B cell (primary cell): ENCODE data around the gene GANC. TPM values are rescaled to one million over a fixed set of nuclear protein-coding genes. Genes with fewer than 3 reads are reported as not detected.

Experiments used
- ATAC-seq: fragments of 200-7000 bp; cut with Tn5 transposase; one replicate; pipeline ENCODE4 v1.10.0; 2021; ENCODE audit warnings: low read depth, mild to moderate bottlenecking, moderate number of reproducible peaks, moderate library complexity
- CTCF ChIA-PET: fragments of 350-600 bp; sonication (Branson Sonifier 250); formaldehyde crosslinking; loops from one replicate; lab custom pipeline; 2021; ENCODE audit warnings: antibody characterized with exemption, inconsistent platforms; lab: Charles Lee
- POLR2A ChIA-PET: fragments of 350-600 bp; sonication (Branson Sonifier 250); formaldehyde crosslinking; loops from one replicate; lab custom pipeline; 2021; ENCODE audit warnings: antibody characterized with exemption; lab: Charles Lee
- DNase-seq: peaks from one replicate; pipeline ENCODE4 v3.0.0; 2013
- H2AFZ ChIP-seq: 2 replicates; pipeline ENCODE4 v1.6.1; 2012; ENCODE audit warnings: mild to moderate bottlenecking, low read depth, low read length; ENCODE audit not compliant: insufficient read depth, poor library complexity, severe bottlenecking
- H3K27ac ChIP-seq, 2 donors: 1 replicate in 1 of 2; 2 replicates in 1 of 2; pipeline ENCODE4 v1.5.1; 2012 to 2013; ENCODE audit warnings: low read length in 2 of 2, mild to moderate bottlenecking in 2 of 2, moderate library complexity in 1 of 2
- H3K27me3 ChIP-seq, 4 experiments: fragments of 200-600 bp in 1 of 4; sonication (generic) in 1 of 4; replicated peaks in 1 of 4; 1 replicate in 2 of 4; 2 replicates in 2 of 4; pipeline versions ENCODE4 v1.6.1 to v1.7.0; 2013 to 2016; ENCODE audit warnings: low read length in 3 of 4, mild to moderate bottlenecking in 2 of 4, mixed read lengths in 1 of 4, moderate library complexity in 1 of 4; ENCODE audit not compliant: insufficient read depth in 4 of 4, control insufficient read depth in 3 of 4; ENCODE audit errors: control extremely low read depth in 1 of 4
- H3K36me3 ChIP-seq, 2 experiments: replicated peaks in 1 of 2; 1 replicate in 1 of 2; 2 replicates in 1 of 2; pipeline versions ENCODE4 v1.6.1 to v1.7.1; 2013; ENCODE audit warnings: low read length in 1 of 2; ENCODE audit not compliant: insufficient read depth in 2 of 2, control insufficient read depth in 1 of 2; ENCODE audit errors: control extremely low read depth in 1 of 2, extremely low read depth in 1 of 2
- H3K4me1 ChIP-seq, 2 donors: fragments of 200-600 bp in 1 of 2; sonication (generic) in 1 of 2; 1 replicate in 1 of 2; 2 replicates in 1 of 2; pipeline versions ENCODE4 v1.5.1 to v1.6.1; 2013 to 2017; ENCODE audit warnings: low read length in 2 of 2; ENCODE audit not compliant: control insufficient read depth in 2 of 2, insufficient read depth in 2 of 2
- H3K4me2 ChIP-seq: replicated peaks from 2 replicates; pipeline ENCODE3; 2012; ENCODE audit warnings: mild to moderate bottlenecking, low read depth, low read length; ENCODE audit not compliant: poor library complexity, severe bottlenecking
- H3K4me3 ChIP-seq, 5 experiments: fragments of 200-600 bp in 1 of 5; sonication (generic) in 1 of 5; 1 replicate in 3 of 5; 2 replicates in 2 of 5; pipeline versions ENCODE4 v1.5.1 to v1.7.0; 2011 to 2016; ENCODE audit warnings: low read length in 4 of 5, mild to moderate bottlenecking in 4 of 5, low read depth in 2 of 5, control low read depth in 1 of 5, moderate library complexity in 1 of 5; ENCODE audit not compliant: insufficient read depth in 1 of 5; ENCODE audit errors: control extremely low read depth in 1 of 5, extremely low read depth in 1 of 5
- H3K79me2 ChIP-seq: fragments of 200-600 bp; sonication (generic); one replicate; pipeline ENCODE4 v1.6.0; 2016; ENCODE audit warnings: low read length; ENCODE audit not compliant: control insufficient read depth, insufficient read depth
- H3K9ac ChIP-seq: fragments of 200-600 bp; sonication (generic); 2 replicates; pipeline ENCODE4 v1.6.1; 2017; ENCODE audit warnings: mild to moderate bottlenecking, low read length, moderate library complexity
- H3K9me3 ChIP-seq, 3 donors: one replicate each; pipeline versions ENCODE4 v1.6.1 to v1.7.1; 2013; ENCODE audit warnings: low read length in 2 of 3; ENCODE audit not compliant: control insufficient read depth in 2 of 3, insufficient read depth in 1 of 3; ENCODE audit errors: control extremely low read depth in 1 of 3
- H4K20me1 ChIP-seq: 2 replicates; pipeline ENCODE4 v1.6.0; 2012; ENCODE audit warnings: mild to moderate bottlenecking, low read length; ENCODE audit not compliant: insufficient read depth, control insufficient read depth, poor library complexity, severe bottlenecking
- H3K27ac Mint-ChIP-seq: one replicate; pipeline ENCODE4 v1.8.0; 2021; ENCODE audit warnings: mixed read lengths
- H3K27me3 Mint-ChIP-seq: one replicate; pipeline ENCODE4 v1.8.0; 2021; ENCODE audit warnings: mixed read lengths
- H3K4me1 Mint-ChIP-seq: one replicate; pipeline ENCODE4 v1.8.0; 2021; ENCODE audit warnings: mixed read lengths
- H3K4me3 Mint-ChIP-seq: one replicate; pipeline ENCODE4 v1.8.0; 2021; ENCODE audit warnings: mixed read lengths
- H3K9me3 Mint-ChIP-seq: one replicate; pipeline ENCODE4 v1.8.0; 2022; ENCODE audit warnings: mixed read lengths; ENCODE audit not compliant: insufficient read depth
- CTCF ChIP-seq: fragments of 200-600 bp; IDR thresholded peaks from one replicate; pipeline ENCODE4 v1.8.0; 2022; ENCODE audit warnings: antibody characterized with exemption, mild to moderate bottlenecking
- EZH2 ChIP-seq: IDR thresholded peaks from 2 replicates; pipeline ENCODE4 v1.6.1; 2012; ENCODE audit warnings: borderline replicate concordance, low read depth, mild to moderate bottlenecking, moderate library complexity, low read length; ENCODE audit not compliant: insufficient read depth, poor library complexity, severe bottlenecking
- WGBS: methylation state at CpG from one replicate; pipeline ENCODE4 v1.1.5; 2013; ENCODE audit warnings: missing lambda C conversion rate; ENCODE audit not compliant: insufficient coverage; 5-methylcytosine and 5-hydroxymethylcytosine counted together
- intact Hi-C: fragments of 100-400 bp; cut with micrococcal nuclease; formaldehyde crosslinking; loops from one replicate; pipeline ENCODE4 v1.10.0; 2022
- polyA plus RNA-seq: library from polyadenylated mRNA; depleted of rRNA; stranded (reverse); fragments of >200 nt; gene quantifications from 2 replicates; pipeline ENCODE4 v1.2.3, GENCODE V29; 2012
- total RNA-seq, 2 donors: library from RNA; stranded (reverse); fragments of 120-200 nt in 1 of 2; gene quantifications; 1 replicate in 1 of 2; 2 replicates in 1 of 2; pipeline versions ENCODE4 v1.2.3 to v1.2.4, GENCODE V29; 2013 to 2022

The GANC gene
- total and polyA plus RNA-seq, 2 donors (not counting 1 experiment from before 2014, with no cell fraction given), result 43.5 to 122 TPM

- Mint-ChIP-seq H3K27ac (no peak overlapping the region), H3K4me1 (no peaks in the 10 kb centered on the region), H3K27me3 (no peaks in the 10 kb centered on the region), H3K9me3 (peaks cover 8% of the 10 kb centered on the region), H3K4me3 (no peak overlapping the region)
- Histone ChIP-seq H3K4me2 (no peak overlapping the region), H3K27me3 (no peaks in the 10 kb centered on the region), H3K79me2 (no peaks in the 10 kb centered on the region), H3K4me1 (no peaks in the 10 kb centered on the region), H3K9me3 (peaks cover 5 to 9% (median 8%) of the 10 kb centered on the region in 3 donors), H3K9ac (no peak overlapping the region), H3K4me3 (no peak overlapping the region), H3K27ac (no peak overlapping the region), H3K36me3 (peaks cover 4 to 23% of the 10 kb centered on the region in 2 experiments), H4K20me1 (no peaks in the 10 kb centered on the region), H2AFZ (no peak overlapping the region)
- POLR2A ChIA-PET, result no interaction called here
- TF ChIP-seq EZH2 (no peak), CTCF (no peak)
- WGBS, result no CpG with 5 or more reads among the region's 2 CpGs
- no peak for DNase-seq
- CTCF ChIA-PET, result no interaction called here
- intact Hi-C loops, result no loop called here
- no peak for ATAC-seq
These were observed 65.5 kb downstream of the GANC start for GRCh38 chr15:42338500-42338899.

GRCh38 chr15:42343596-42344232 is 70.7 kb downstream of the GANC start:
- POLR2A ChIA-PET, result no interaction called here
- CTCF ChIA-PET, result no interaction called here
- Histone ChIP-seq H3K4me2 (no peak overlapping the region), H3K27ac (no peak overlapping the region), H3K27me3 (no peaks in the 10 kb centered on the region), H3K4me1 (no peaks in the 10 kb centered on the region), H3K79me2 (no peaks in the 10 kb centered on the region), H2AFZ (no peak overlapping the region), H3K4me3 (no peak overlapping the region), H4K20me1 (no peaks in the 10 kb centered on the region), H3K36me3 (peaks cover 0 to 68% of the 10 kb centered on the region in 2 experiments), H3K9me3 (no peaks in the 10 kb centered on the region), H3K9ac (no peak overlapping the region)
- TF ChIP-seq CTCF (no peak), EZH2 (no peak)
- H3K4me3 Mint-ChIP-seq, result no peak overlapping the region
- intact Hi-C loops, result no loop called here
- H3K4me1 Mint-ChIP-seq, result no peaks in the 10 kb centered on the region
- no peak overlapping the region for H3K27ac Mint-ChIP-seq
- DNase-seq (no peak), ATAC-seq (no peak)
- H3K9me3 Mint-ChIP-seq, result no peaks in the 10 kb centered on the region
- H3K27me3 Mint-ChIP-seq, result no peaks in the 10 kb centered on the region
- 98% methylated on average over 4 of the region's 6 CpGs for WGBS
